ENCODE results near the gene MPDU1.

Gene MPDU1

GRCh38 chr17:7549401-7550055 lies 34.1 kb upstream of the MPDU1 start:
- peak overlapping the region; percentile 53 for H3K27ac ChIP-seq
- ChIA-PET CTCF (interaction anchor here (0.7 to 0.8 kb wide), 2 partner anchors 8 to 11 kb away, joined by 3 read pairs; no protein-coding TSS in a partner anchor), POLR2A (ENCODE audit: low non-redundant PET) (no interaction called here)
- DNase-seq (ENCODE audit: low spot score): no peak
- TF ChIP-seq, protein P1, sequence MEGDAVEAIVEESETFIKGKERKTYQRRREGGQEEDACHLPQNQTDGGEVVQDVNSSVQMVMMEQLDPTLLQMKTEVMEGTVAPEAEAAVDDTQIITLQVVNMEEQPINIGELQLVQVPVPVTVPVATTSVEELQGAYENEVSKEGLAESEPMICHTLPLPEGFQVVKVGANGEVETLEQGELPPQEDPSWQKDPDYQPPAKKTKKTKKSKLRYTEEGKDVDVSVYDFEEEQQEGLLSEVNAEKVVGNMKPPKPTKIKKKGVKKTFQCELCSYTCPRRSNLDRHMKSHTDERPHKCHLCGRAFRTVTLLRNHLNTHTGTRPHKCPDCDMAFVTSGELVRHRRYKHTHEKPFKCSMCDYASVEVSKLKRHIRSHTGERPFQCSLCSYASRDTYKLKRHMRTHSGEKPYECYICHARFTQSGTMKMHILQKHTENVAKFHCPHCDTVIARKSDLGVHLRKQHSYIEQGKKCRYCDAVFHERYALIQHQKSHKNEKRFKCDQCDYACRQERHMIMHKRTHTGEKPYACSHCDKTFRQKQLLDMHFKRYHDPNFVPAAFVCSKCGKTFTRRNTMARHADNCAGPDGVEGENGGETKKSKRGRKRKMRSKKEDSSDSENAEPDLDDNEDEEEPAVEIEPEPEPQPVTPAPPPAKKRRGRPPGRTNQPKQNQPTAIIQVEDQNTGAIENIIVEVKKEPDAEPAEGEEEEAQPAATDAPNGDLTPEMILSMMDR (conservative IDR thresholded peaks at IDR 0.05; ENCODE audit: low read depth): no peak

- ChIA-PET CTCF (no interaction called here), POLR2A (ENCODE audit: low non-redundant PET) (no interaction called here)
- H3K27ac ChIP-seq: peak overlapping the region; percentile 53
- DNase-seq (ENCODE audit: low spot score): no peak
- TF ChIP-seq, protein P1 (conservative IDR thresholded peaks at IDR 0.05; ENCODE audit: low read depth): no peak
These were observed 33.3 kb upstream of the MPDU1 start for GRCh38 chr17:7550344-7550743.

DNA sequence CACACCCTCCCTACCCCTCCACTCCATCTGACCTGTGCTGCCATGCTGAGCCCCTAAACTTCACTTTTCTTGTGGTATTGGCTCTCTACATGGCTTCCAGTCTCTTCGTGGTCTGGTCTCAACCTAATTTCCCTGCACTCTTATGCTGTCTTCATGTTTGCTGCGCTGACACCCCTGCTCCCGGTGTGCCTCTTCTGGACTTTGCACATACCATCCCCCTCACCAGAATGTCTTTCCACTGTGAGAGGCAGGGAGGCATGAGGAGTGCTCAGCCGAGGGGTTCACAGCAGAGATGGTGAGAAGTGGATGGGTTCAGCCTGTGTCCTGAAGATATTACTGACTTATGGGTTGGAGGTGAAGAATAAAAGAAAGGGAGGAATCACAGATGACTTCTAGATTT lies 32.3 kb upstream of the MPDU1 start:
- peak overlapping the region; percentile 53; the same call in 1 of the 2 replicates for H3K27ac ChIP-seq
- DNase-seq (ENCODE audit: low spot score): no peak
- ChIA-PET CTCF (no interaction called here), POLR2A (ENCODE audit: low non-redundant PET) (no interaction called here)
- TF ChIP-seq, protein P1 (conservative IDR thresholded peaks at IDR 0.05; ENCODE audit: low read depth): no peak

- ChIA-PET POLR2A (ENCODE audit: low non-redundant PET) (interaction anchor here (0.6 kb wide), 1 partner anchor 114 kb away, joined by 3 read pairs; no protein-coding TSS in a partner anchor), CTCF (interaction anchor here (0.6 to 0.9 kb wide), 2 partner anchors 10 to 11 kb away, joined by 3 read pairs; no protein-coding TSS in a partner anchor)
- DNase-seq (ENCODE audit: low spot score): no peak
- TF ChIP-seq, protein P1 (conservative IDR thresholded peaks at IDR 0.05; ENCODE audit: low read depth): no peak
- no peak overlapping the region for H3K27ac ChIP-seq
These were observed 31.0 kb upstream of the MPDU1 start for GRCh38 chr17:7552621-7553051.

GRCh38 chr17:7553356-7553755 lies 30.3 kb upstream of the MPDU1 start:
- no peak for DNase-seq (ENCODE audit: low spot score)
- TF ChIP-seq, protein P1 (conservative IDR thresholded peaks at IDR 0.05; ENCODE audit: low read depth): no peak
- no peak overlapping the region for H3K27ac ChIP-seq
- POLR2A ChIA-PET (ENCODE audit: low non-redundant PET): no interaction called here
- CTCF ChIA-PET: no interaction called here

DNA sequence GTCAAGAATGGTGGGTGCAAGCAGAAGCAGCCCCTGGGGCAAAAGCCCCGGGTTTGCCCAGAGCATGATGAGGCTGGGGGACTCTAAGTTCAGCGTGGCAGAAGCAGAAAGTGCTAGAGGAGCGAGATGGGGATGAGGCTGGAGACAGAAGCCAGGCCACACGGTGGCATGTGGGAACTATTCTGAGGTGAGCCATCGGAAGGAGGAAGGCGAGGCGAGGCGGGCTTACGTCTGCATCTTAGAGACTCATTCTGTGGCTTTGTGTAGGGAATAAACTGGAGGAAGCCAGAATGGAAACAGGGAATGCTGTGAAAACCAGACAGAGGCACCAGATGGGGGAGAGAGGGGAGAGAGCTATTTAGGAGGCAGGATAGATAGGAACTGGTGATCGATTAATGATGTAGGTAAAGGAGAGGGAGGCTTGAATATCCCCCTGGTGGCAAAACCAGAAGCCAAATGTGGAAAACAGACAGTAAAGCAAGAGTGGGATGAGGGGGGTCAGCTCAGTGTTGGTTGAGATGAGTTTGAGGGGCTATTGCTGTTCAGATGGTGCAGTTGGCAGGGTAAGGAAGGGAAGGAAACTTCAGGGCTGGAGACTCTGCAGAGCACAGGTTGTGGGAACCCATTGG lies 28.2 kb upstream of the MPDU1 start:
- TF ChIP-seq, protein P1 (conservative IDR thresholded peaks at IDR 0.05; ENCODE audit: low read depth): no peak
- ChIA-PET CTCF (interaction anchor here (0.6 kb wide), 2 partner anchors 33 to 119 kb away, joined by 3 to 6 read pairs; no protein-coding TSS in a partner anchor), POLR2A (ENCODE audit: low non-redundant PET) (interaction anchor here (0.7 kb wide), 1 partner anchor 112 kb away, joined by 7 read pairs; no protein-coding TSS in a partner anchor)
- H3K27ac ChIP-seq: no peak overlapping the region
- no peak for DNase-seq (ENCODE audit: low spot score)
